HG02571 (cell line): ENCODE measurements around the gene IL1B.

Experiments used
- ATAC-seq: cut with Tn5 transposase; IDR thresholded peaks from one replicate; pipeline ENCODE4 v1.9.1; 2021; ENCODE audit warnings: mild to moderate bottlenecking, moderate library complexity; ENCODE audit not compliant: unreplicated experiment

IL1B gene

GRCh38 chr2:112830682-112831512, 5.7 kb downstream of the IL1B start:
- ATAC-seq, result no peak

GRCh38 chr2:112829961-112830681, 6.5 kb downstream of the IL1B start:
- no peak for ATAC-seq

GRCh38 chr2:112829101-112829960, 7.2 kb downstream of the IL1B start:
- ATAC-seq, result no peak

- ATAC-seq, result no peak
These were observed 8.3 kb downstream of the IL1B start for GRCh38 chr2:112828251-112828691.

GRCh38 chr2:112827604-112828185, 8.9 kb downstream of the IL1B start:
- ATAC-seq, result no peak

- ATAC-seq, result no peak
These were observed 9.6 kb downstream of the IL1B start for GRCh38 chr2:112827009-112827408.

- ATAC-seq, result no peak
These were observed 10.9 kb downstream of the IL1B start for GRCh38 chr2:112825706-112826105.

- no peak for ATAC-seq
These were observed 11.9 kb downstream of the IL1B start for GRCh38 chr2:112824694-112825085.

GRCh38 chr2:112821682-112822081, 14.9 kb downstream of the IL1B start:
- ATAC-seq, result no peak

GRCh38 chr2:112821142-112821541, 15.4 kb downstream of the IL1B start:
- ATAC-seq, result peak; percentile 78

- ATAC-seq, result no peak
These were observed 16.2 kb downstream of the IL1B start for GRCh38 chr2:112820343-112820742.

- no peak for ATAC-seq
These were observed 17.5 kb downstream of the IL1B start for GRCh38 chr2:112819081-112819480.

GRCh38 chr2:112818094-112818902, 18.3 kb downstream of the IL1B start:
- no peak for ATAC-seq

- ATAC-seq, result no peak
These were observed 19.4 kb downstream of the IL1B start for GRCh38 chr2:112817082-112817689.

GRCh38 chr2:112814278-112814677, 22.3 kb downstream of the IL1B start:
- ATAC-seq, result no peak

GRCh38 chr2:112813280-112813966, 23.2 kb downstream of the IL1B start:
- ATAC-seq, result no peak

GRCh38 chr2:112812318-112813267, 24.0 kb downstream of the IL1B start:
- peak; percentile 61 for ATAC-seq

- ATAC-seq, result no peak
These were observed 24.7 kb downstream of the IL1B start for GRCh38 chr2:112811841-112812306.
